Epidermal melanocyte (primary cell): ENCODE results near the gene RYR3.
"Not testable (repeated sequence)": the region's sequence is repeated elsewhere in the genome, so short reads cannot be mapped to it uniquely, and the experiment has no call there.

ENCODE experiments used
- DNase-seq: peaks from one replicate; pipeline ENCODE4 v3.0.0; 2011; ENCODE audit warnings: low spot score; ENCODE audit not compliant: insufficient read length

RYR3 gene

GRCh38 chr15:33754242-33754641 is 443.5 kb downstream of the RYR3 start:
- no peak for DNase-seq

GRCh38 chr15:33756961-33757360 is 446.2 kb downstream of the RYR3 start:
- no peak for DNase-seq

- no peak for DNase-seq
These were observed 446.9 kb downstream of the RYR3 start for GRCh38 chr15:33757516-33758232.

GRCh38 chr15:33766389-33766788 is 455.6 kb downstream of the RYR3 start:
- DNase-seq = no peak

GRCh38 chr15:33768670-33769190 is 458.0 kb downstream of the RYR3 start:
- no peak for DNase-seq

- DNase-seq = no peak
These were observed 463.2 kb downstream of the RYR3 start for GRCh38 chr15:33773969-33774368.

GRCh38 chr15:33778852-33779251 is 468.1 kb downstream of the RYR3 start:
- no peak for DNase-seq

DNA sequence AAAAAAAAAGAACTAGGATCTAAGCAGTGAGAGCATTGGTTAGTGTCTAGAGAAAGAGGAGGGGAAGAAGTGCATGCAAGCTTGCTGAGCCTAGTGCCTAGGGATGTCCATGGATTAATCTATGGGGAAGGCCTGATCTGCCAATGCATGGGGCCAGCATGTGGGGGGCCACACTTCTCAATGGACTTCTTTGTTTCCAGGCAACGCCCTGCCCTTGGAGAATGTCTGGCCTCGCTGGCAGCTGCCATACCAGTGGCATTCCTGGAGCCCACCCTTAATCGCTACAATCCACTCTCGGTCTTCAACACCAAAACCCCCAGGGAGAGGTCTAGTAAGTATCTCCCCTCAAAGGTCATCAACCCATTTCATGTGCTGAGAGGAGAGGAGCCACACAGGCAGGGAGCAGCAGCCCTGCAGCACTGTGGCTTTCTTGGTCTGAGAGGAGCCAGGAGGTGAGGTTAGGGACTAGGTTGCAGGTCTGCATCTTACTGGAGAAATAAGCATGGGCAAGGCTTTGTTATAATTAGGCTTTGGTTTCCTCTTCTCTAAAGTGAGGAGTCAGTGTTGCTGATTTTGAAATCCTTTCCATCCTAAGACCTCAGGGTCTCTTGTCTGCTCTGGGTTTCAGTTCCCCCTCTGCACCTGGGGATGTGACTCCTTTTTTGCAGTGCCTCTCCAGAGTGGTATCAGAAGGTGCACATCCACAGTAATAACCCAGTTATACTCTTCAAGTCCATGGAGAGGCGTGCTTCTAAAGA is 469.4 kb downstream of the RYR3 start:
- DNase-seq = no peak

DNA sequence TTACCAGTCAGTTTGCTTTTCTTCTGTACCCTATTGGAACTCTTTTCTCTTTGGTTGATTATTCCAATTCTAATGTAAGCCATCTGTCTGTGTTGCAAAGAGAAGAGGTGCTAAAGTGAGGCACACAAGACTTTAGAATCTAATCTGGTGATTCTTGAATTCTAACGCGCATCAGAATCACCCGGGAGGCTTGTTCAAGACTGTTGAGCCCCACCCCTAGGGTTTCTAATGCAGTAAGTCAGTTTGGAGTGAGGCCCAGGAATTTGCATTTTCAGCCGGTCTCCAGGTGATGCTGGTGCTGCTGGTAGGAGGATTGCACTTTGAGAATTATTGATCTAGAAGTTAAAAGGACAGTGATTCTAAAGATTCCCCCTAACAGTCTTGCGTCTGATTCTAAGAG is 472.2 kb downstream of the RYR3 start:
- DNase-seq = no peak

- no peak for DNase-seq
These were observed 474.6 kb downstream of the RYR3 start for GRCh38 chr15:33785366-33785765.

DNA sequence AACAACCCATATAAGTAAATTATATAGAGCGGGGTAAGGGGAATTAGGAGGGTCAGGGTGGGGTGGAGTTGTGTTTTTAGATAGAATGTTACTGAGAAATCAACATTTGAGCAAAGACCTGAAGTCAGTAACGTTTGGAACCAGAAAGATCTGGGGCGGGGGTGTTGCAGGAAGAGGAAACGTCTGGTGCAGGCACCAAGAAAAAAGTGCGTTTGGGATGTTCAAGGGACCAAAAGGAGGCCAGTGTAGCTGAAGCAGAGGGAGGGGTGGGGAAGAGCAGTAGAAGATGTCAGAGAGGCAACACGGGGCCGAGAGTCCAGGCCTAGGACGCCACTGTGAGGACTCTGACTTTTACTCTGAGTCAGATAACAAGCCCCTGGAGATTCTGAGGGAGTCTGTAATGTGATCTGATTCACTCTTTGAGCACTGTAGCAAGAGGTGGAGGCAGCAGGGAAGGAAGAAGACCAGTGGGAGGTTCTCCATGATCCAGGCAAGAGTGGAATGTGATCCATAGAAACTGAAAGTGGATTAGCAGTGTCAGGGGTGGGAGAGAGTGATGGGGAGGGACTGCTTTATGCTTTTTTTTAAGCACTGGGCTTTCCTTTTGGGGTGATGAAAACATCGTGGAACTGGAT is 478.3 kb downstream of the RYR3 start:
- DNase-seq = no peak

- DNase-seq = no peak
These were observed 483.7 kb downstream of the RYR3 start for GRCh38 chr15:33794453-33794852.

DNA sequence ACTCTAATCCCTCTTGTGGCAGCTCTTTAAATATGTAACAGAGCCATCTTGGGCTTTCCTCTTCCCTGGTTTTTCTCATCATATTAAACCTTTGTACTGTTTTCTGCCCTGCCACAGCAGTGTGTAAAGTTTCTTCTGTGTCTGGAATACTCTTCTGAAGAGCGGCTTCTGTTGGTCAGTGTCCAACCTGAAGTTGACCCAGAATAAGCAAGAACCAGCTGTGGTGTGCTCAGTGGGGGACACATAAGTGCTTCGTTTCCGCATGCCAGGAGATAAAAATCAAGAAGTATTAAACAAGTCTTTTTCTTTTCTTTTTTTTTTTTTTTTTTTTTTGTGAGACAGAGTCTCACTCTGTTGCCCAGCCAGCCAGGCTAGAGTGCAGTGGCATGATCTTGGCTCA is 484.3 kb downstream of the RYR3 start:
- DNase-seq = no peak

DNA sequence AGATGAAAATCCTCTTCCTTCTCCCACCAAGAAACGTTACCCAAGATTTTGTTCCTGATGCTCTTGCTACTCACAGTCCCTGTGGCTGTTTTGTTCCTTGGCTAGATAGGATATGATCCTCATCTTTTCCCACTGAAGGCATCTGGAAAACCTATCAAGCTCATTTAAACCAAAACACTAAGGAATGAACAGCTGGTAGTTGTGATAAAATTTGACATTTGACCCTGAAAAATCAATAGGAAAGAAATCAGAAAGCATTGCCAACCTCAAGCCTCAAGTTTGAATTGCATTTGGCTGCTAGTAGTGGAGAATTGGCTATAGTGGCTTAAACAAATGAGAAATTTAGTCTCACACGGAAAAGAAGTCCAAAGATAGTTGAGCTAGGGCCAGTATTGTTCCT is 486.9 kb downstream of the RYR3 start:
- no peak for DNase-seq

DNA sequence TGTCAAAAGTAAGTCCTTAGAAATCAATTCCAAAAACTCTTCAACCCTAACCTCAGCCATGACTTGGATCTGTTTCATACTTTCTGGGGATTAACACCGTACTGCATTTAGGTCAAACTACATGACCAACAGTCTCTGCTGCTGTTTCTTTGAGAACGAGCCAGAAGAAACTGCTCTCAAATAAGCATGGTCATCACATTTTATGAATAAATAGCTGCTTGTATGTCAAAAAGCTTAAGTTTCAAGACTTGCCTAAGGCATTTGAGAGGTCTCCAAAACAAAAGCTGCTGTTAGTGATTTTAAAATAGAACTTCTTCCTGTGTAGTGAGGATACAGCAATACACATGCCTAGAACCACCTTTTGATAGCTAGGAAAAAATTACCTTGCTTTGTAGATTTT is 491.2 kb downstream of the RYR3 start:
- DNase-seq = peak; percentile 69

DNA sequence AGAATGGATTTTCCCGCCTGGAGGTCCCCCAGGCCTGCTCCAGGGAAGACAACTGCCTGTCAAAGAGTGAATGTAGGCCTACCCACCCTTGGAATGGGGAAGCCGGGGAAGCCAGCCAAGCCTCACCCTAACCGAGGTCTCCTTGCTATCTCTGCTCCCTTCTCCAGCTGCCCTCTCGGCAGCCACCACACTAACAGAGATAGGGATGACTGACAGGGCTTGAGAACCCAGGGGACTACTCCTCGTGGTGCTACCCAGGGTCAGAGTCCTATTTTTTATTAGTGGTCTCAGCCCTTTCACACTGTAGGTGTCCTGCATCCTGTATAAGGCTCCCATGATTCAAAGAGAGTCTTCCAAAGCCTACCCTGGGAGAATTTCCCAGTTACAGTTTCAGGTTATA is 496.9 kb downstream of the RYR3 start:
- DNase-seq = no peak

- no peak for DNase-seq
These were observed 498.1 kb downstream of the RYR3 start for GRCh38 chr15:33808720-33809457.

DNA sequence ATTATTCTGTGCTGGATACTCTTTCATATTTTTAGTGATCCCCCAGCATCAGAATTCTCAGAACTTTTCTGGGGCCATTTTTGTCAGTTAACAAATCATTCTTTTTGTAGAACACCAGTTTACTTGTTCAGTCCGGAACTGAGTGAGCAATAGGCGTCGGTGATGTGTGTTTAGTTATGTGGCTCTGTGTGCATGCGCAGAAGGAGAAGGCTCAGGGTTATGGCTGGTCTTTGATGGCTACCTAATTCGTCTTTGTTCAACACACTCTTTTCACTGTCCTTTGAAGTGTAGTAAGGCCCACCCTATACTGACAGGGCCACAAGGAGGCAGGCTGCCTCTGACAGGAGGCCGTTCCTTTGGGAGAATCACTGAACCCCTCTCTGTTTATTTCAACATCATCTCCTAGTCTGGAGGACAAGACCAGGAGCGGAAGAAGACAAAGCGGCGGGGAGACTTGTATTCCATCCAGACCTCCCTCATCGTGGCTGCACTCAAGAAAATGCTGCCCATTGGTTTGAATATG is 499.4 kb downstream of the RYR3 start:
- no peak for DNase-seq

DNA sequence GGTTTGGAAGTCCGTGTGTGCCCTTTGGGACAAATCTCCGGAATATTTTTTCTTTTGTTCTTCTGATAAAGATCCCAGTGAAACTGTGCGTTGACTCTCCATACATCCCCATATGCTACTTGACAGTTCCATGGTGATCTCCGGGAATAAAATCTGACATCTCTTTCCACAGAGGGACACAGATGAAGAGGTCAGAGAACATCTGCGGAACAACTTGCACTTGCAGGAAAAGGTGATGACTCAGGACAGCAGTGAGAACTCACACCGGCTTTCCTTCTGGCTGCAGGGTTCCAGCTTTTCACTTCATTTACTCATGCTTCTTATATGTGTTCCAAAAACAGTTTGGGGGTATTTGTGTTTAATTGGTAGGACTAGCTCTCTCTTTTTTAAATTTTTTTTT is 500.0 kb downstream of the RYR3 start:
- no peak for DNase-seq

- no peak for DNase-seq
These were observed 503.1 kb downstream of the RYR3 start for GRCh38 chr15:33813891-33814290.

DNA sequence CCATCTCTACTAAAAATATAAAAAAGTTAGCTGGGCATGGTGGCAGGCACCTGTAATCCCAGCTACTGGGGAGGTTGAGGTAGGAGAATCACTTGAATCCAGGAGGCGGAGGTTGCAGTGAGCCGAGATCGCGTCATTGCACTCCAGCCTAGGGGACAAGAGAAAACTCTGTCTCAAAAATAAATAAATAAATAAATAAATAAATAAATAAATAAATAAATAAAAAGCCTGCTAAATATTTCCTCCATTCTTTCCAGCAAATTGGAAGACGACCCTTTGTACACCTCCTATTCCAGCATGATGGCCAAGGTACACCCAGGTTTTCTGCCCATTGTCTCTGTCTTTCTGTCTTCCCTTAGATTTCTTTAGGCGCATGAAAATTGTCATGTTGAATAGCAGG is 508.7 kb downstream of the RYR3 start:
- not testable (repeated sequence) for DNase-seq
